HG02938 (cell line): ENCODE results near the gene NHLRC4.
A peak's percentile ranks its signal among the peaks of the same experiment; 100 is the strongest.

Experiments
- ATAC-seq: cut with Tn5 transposase; IDR thresholded peaks from one replicate; pipeline ENCODE4 v1.9.1; 2021; ENCODE audit warnings: mild to moderate bottlenecking, moderate library complexity; ENCODE audit not compliant: unreplicated experiment

NHLRC4 gene

GRCh38 chr16:582614-583331 is 16.0 kb downstream of the NHLRC4 start:
- no peak for ATAC-seq

- ATAC-seq: no peak
These were observed 16.6 kb downstream of the NHLRC4 start for GRCh38 chr16:583470-583814.

- no peak for ATAC-seq
These were observed 17.2 kb downstream of the NHLRC4 start for GRCh38 chr16:583815-584591.

GRCh38 chr16:585351-585750 is 18.5 kb downstream of the NHLRC4 start:
- ATAC-seq: no peak

GRCh38 chr16:586047-586644 is 19.3 kb downstream of the NHLRC4 start:
- ATAC-seq: no peak

- ATAC-seq: no peak
These were observed 20.1 kb downstream of the NHLRC4 start for GRCh38 chr16:586645-587590.

GRCh38 chr16:588639-588888 is 21.8 kb downstream of the NHLRC4 start:
- peak; percentile 20 for ATAC-seq

- ATAC-seq: peak; percentile 66
These were observed 22.3 kb downstream of the NHLRC4 start for GRCh38 chr16:588889-589657.

- ATAC-seq: peak; percentile 70
These were observed 22.9 kb downstream of the NHLRC4 start, which contains the start of gene RAB40C for GRCh38 chr16:589658-590187. Gene RAB40C (plus strand): TSS chr16:590066. CDS start chr16:590292, 226 bp downstream.

GRCh38 chr16:590188-590814 is 23.5 kb downstream of the NHLRC4 start:
- ATAC-seq: peak; percentile 3

GRCh38 chr16:590815-591200 is 24.0 kb downstream of the NHLRC4 start:
- no peak for ATAC-seq

- no peak for ATAC-seq
These were observed 24.4 kb downstream of the NHLRC4 start for GRCh38 chr16:591231-591630.

GRCh38 chr16:591892-592517 is 25.2 kb downstream of the NHLRC4 start:
- no peak for ATAC-seq

GRCh38 chr16:592518-593306 is 25.9 kb downstream of the NHLRC4 start:
- ATAC-seq: no peak

- no peak for ATAC-seq
These were observed 26.6 kb downstream of the NHLRC4 start for GRCh38 chr16:593406-593805.

GRCh38 chr16:593807-594206 is 27.0 kb downstream of the NHLRC4 start:
- no peak for ATAC-seq

- ATAC-seq: no peak
These were observed 28.3 kb downstream of the NHLRC4 start for GRCh38 chr16:595094-595528.

GRCh38 chr16:595942-596735 is 29.3 kb downstream of the NHLRC4 start:
- ATAC-seq: no peak
